Measurements from ENCODE around the gene FLRT1. TPM values are rescaled to one million over a fixed set of nuclear protein-coding genes. Genes with fewer than 3 reads are reported as not detected.

FLRT1 gene
- total RNA-seq, 1 donor from 2014 or later, result not detected

- no peak for DNase-seq (ENCODE audit: low read depth)
- no peak for TF ChIP-seq CTCF (conservative IDR thresholded peaks at IDR 0.05; ENCODE audit: low read depth, low read length)
- no peak overlapping the region for H3K4me3 ChIP-seq (ENCODE audit: low read depth, low read length)
Observed at GRCh38 chr11:64065141-64065465, 29.4 kb downstream of the FLRT1 start.

GRCh38 chr11:64065712-64066111 is 30.0 kb downstream of the FLRT1 start:
- H3K4me3 ChIP-seq (ENCODE audit: low read depth, low read length), result no peak overlapping the region
- no peak for TF ChIP-seq CTCF (conservative IDR thresholded peaks at IDR 0.05; ENCODE audit: low read depth, low read length)
- no peak for DNase-seq (ENCODE audit: low read depth)

GRCh38 chr11:64067230-64067993 is 31.7 kb downstream of the FLRT1 start:
- no peak overlapping the region for H3K4me3 ChIP-seq (ENCODE audit: low read depth, low read length)
- no peak for TF ChIP-seq CTCF (conservative IDR thresholded peaks at IDR 0.05; ENCODE audit: low read depth, low read length)
- no peak for DNase-seq (ENCODE audit: low read depth)

- no peak overlapping the region for H3K4me3 ChIP-seq (ENCODE audit: low read depth, low read length)
- no peak for TF ChIP-seq CTCF (conservative IDR thresholded peaks at IDR 0.05; ENCODE audit: low read depth, low read length)
- DNase-seq (ENCODE audit: low read depth), result no peak
Observed at GRCh38 chr11:64068705-64069400, 33.1 kb downstream of the FLRT1 start.

GRCh38 chr11:64069401-64070313 is 33.9 kb downstream of the FLRT1 start:
- DNase-seq (ENCODE audit: low read depth), result no peak
- no peak for TF ChIP-seq CTCF (conservative IDR thresholded peaks at IDR 0.05; ENCODE audit: low read depth, low read length)
- H3K4me3 ChIP-seq (ENCODE audit: low read depth, low read length), result no peak overlapping the region

GRCh38 chr11:64070314-64070681 is 34.6 kb downstream of the FLRT1 start:
- no peak for DNase-seq (ENCODE audit: low read depth)
- TF ChIP-seq CTCF (conservative IDR thresholded peaks at IDR 0.05; ENCODE audit: low read depth, low read length), result no peak

More at GRCh38 chr11:64070314-64070681, 34.6 kb downstream of the FLRT1 start:
- no peak overlapping the region for H3K4me3 ChIP-seq (ENCODE audit: low read depth, low read length)

Data from epithelial cell of proximal tubule (primary cell).